ENCODE data around the gene LIME1. TPM values are rescaled to one million over a fixed set of nuclear protein-coding genes. Genes with fewer than 3 reads are reported as not detected.
A peak's percentile ranks its signal among the peaks of the same experiment; 100 is the strongest.

The LIME1 gene
- polyA plus RNA-seq, 1 experiment = 1.5 TPM

- peak; percentile 33; the same call in 1 of the 2 replicates for TF ChIP-seq CTCF (IDR thresholded peaks at IDR 0.05; ENCODE audit: low read depth, low read length)
- peak overlapping the region; percentile 74 for H3K4me3 ChIP-seq (ENCODE audit: low read depth, low read length)
- CTCF ChIA-PET = interaction anchor here (1.6 to 1.7 kb wide), 2 partner anchors 35 to 203 kb away, joined by 5 to 6 read pairs; partner anchors contain the start of gene PTK6
- H3K27ac ChIP-seq (ENCODE audit: low read depth, low read length) = peak overlapping the region; percentile 61
- H3K9me3 ChIP-seq (ENCODE audit: control insufficient read depth, insufficient read depth, low read length) = no peaks in the 10 kb centered on the region; the same call in 1 of the 2 replicates
- POLR2A ChIA-PET = interaction anchor here (0.6 to 1.8 kb wide), 13 partner anchors 33 to 220 kb away, joined by 3 to 16 read pairs (median 4); partner anchors contain the start of genes ARFRP1, TNFRSF6B, TPD52L2 and ZGPAT
- H3K27me3 ChIP-seq (ENCODE audit: control insufficient read depth, insufficient read depth, low read length) = no peaks in the 10 kb centered on the region
- peak; percentile 63 for DNase-seq (ENCODE audit: low read depth, low spot score)
These were observed 4.3 kb downstream of the LIME1 start for GRCh38 chr20:63740627-63741353.

DNA sequence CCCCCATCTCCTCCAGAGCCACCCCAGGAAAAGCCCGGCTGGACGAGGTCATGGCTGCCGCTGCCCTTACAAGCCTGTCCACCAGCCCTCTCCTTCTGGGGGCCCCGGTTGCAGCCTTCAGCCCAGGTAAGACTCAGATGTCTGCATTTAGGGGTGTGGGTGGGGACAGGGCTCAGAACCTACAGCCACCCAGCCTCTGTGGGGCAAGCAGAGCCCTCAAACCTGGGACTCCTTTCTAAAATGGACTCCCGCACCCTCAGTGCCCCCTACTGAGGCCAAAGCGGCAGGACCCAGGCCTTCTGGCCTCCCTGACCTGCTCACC lies 4.9 kb downstream of the LIME1 start:
- DNase-seq (ENCODE audit: low read depth, low spot score) = no peak
- H3K27ac ChIP-seq (ENCODE audit: low read depth, low read length) = peak overlapping the region; percentile 39
- peak overlapping the region; percentile 74 for H3K4me3 ChIP-seq (ENCODE audit: low read depth, low read length)
- H3K27me3 ChIP-seq (ENCODE audit: control insufficient read depth, insufficient read depth, low read length) = no peaks in the 10 kb centered on the region
- POLR2A ChIA-PET = interaction anchor here (0.7 to 1.8 kb wide), 7 partner anchors 34 to 220 kb away, joined by 4 to 16 read pairs (median 5); partner anchors contain the start of genes ARFRP1, TPD52L2 and ZGPAT
- no peak for TF ChIP-seq CTCF (IDR thresholded peaks at IDR 0.05; ENCODE audit: low read depth, low read length)
- H3K9me3 ChIP-seq (ENCODE audit: control insufficient read depth, insufficient read depth, low read length) = no peaks in the 10 kb centered on the region; the same call in 1 of the 2 replicates
- CTCF ChIA-PET = interaction anchor here (1.6 to 1.7 kb wide), 2 partner anchors 34 to 203 kb away, joined by 5 to 6 read pairs; partner anchors contain the start of gene PTK6

GRCh38 chr20:63741676-63742380 lies 5.4 kb downstream of the LIME1 start:
- POLR2A ChIA-PET = interaction anchor here (0.9 to 1.8 kb wide), 6 partner anchors 33 to 221 kb away, joined by 4 to 16 read pairs (median 6); partner anchors contain the start of genes ARFRP1, TPD52L2 and ZGPAT
- Histone ChIP-seq H3K27me3 (ENCODE audit: control insufficient read depth, insufficient read depth, low read length) (no peaks in the 10 kb centered on the region), H3K27ac (ENCODE audit: low read depth, low read length) (peak overlapping the region; percentile 39), H3K4me3 (ENCODE audit: low read depth, low read length) (peak overlapping the region; percentile 74), H3K9me3 (ENCODE audit: control insufficient read depth, insufficient read depth, low read length) (no peaks in the 10 kb centered on the region; the same call in 1 of the 2 replicates)
- CTCF ChIA-PET = interaction anchor here (1.6 to 1.7 kb wide), 2 partner anchors 34 to 204 kb away, joined by 5 to 6 read pairs; partner anchors contain the start of gene PTK6
- no peak for TF ChIP-seq CTCF (IDR thresholded peaks at IDR 0.05; ENCODE audit: low read depth, low read length)
- DNase-seq (ENCODE audit: low read depth, low spot score) = no peak

DNA sequence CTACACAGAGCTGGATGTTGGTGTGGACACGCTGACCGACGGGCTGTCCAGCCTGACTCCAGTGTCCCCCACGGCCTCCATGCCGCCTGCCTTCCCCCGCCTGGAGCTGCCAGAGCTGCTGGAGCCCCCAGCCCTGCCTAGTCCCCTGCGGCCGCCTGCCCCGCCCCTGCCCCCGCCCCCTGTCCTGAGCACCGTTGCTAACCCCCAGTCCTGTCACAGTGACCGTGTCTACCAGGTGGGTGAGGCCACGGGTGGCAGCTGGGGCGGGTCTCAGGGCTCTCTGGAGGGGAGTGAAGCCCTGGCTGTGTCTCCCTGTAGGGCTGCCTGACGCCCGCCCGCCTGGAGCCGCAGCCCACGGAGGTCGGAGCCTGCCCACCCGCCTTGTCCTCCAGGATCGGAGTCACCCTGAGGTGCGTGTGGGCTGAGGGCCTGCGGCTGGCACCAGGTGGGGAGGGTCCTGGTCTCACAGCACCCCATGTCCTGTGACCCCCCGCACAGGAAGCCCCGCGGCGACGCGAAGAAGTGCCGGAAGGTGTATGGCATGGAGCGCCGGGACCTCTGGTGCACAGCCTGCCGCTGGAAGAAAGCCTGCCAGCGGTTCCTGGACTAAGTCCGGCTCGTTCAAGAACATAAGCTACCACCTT lies 6.0 kb downstream of the LIME1 start:
- ChIA-PET POLR2A (no interaction called here), CTCF (interaction anchor here (1.7 kb wide), 1 partner anchor 205 kb away, joined by 6 read pairs; the partner anchor contains the start of gene PTK6)
- DNase-seq (ENCODE audit: low read depth, low spot score) = no peak
- no peaks in the 10 kb centered on the region for H3K27me3 ChIP-seq (ENCODE audit: control insufficient read depth, insufficient read depth, low read length)
- no peak overlapping the region for H3K27ac ChIP-seq (ENCODE audit: low read depth, low read length)
- TF ChIP-seq CTCF (IDR thresholded peaks at IDR 0.05; ENCODE audit: low read depth, low read length) = no peak
- no peaks in the 10 kb centered on the region; the same call in 1 of the 2 replicates for H3K9me3 ChIP-seq (ENCODE audit: control insufficient read depth, insufficient read depth, low read length)
- H3K4me3 ChIP-seq (ENCODE audit: low read depth, low read length) = no peak overlapping the region

Data from AG04450 (cell line).